NCI-H748 (cell line): ENCODE data around the gene ANKRD52.
"Not testable (repeated sequence)": the region's sequence is repeated elsewhere in the genome, so short reads cannot be mapped to it uniquely, and the experiment has no call there.

Experiments
- DNase-seq: peaks from one replicate; lab custom pipeline; 2025; ENCODE audit not compliant: unreplicated experiment; lab: John Stamatoyannopoulos, UW

The ANKRD52 gene

DNA sequence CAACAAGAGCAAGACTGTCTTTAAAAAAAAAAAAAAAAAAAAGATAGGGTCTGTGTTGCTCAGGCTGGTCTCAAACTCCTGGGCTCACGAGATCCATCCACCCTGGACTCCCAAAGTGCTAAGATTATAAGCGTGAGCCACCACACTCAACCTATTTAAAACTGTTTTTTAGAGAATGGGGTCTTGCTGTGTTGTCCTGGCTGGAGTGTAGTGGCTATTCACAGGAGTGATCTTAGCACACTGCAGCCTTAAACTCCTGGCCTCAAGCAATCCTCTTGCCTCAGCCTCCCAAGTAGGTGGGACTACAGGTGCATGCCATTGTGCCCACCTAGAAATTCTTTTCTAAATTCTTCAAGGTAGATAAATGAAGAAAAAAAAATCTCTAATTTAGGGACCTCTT lies 16.1 kb upstream of the ANKRD52 start:
- DNase-seq: no peak

DNA sequence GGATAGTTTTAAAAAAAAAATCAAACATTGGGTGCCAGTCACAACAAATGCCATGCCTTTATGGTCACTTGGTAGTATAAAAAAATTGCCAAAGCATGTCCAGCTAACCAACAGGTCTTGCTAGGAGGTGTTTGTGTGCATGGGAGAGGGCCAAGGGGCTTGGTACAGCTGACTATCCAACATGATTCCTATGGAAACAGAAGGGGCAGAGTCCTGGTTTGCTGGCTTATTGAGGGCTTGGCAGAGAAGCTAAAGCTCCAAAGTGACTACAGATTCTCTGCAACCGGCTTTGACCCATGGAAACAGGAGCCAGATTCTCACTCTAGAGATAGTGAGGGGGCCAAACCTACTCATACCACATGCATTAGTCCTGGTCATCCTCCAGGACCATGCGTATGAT lies 14.3 kb upstream of the ANKRD52 start:
- DNase-seq: not testable (repeated sequence)

DNA sequence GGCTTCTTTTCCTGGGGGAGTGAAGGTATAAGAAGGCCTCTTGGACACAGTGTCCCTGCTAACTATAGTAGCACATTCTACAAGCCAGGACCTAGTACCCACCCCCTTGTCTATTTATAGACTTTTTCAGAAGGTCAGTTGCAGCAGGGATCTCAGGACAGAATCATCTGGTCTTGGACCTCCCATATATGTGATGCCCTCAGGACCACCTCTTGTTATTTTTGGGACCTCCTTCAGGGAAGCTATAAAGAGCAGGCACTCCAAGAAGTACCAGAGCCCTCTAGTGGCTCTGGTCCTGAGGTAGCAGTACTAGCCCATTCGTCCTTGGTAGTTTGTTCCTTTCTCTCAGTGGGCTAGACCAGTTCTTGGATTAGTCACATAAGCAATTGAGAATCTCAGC lies 12.8 kb upstream of the ANKRD52 start:
- DNase-seq: peak; percentile 9

DNA sequence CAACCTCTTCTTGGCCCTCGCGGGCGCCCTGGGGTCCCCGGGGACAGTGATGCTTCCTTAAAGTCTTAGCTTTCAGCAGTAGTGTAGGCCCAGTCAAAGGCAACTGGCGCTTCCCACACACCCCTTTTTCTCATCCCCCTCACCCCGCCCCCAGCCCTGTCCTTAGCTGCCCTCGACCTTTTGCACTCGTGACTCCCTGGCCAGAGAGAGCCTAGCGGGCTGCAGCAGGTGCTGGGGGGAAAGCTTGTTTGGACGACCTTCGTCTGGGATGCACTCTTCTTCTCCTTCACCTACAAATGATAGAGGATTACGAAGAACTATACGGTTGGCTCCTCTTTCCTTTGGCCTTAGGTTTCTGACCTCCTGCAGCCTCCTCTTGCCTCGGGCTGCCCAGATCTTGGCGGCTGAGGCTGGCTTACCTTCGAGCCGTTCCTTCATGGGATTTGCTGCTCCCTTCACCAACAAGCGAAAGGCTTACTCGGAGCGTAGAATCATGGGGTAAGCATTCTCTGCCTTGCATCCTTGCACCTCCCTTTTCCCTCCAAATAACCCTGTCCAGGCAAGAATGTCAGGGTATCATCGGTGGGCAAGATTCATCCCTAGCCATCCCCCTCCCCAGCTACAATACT lies 9.4 kb upstream of the ANKRD52 start:
- peak; percentile 29 for DNase-seq

DNA sequence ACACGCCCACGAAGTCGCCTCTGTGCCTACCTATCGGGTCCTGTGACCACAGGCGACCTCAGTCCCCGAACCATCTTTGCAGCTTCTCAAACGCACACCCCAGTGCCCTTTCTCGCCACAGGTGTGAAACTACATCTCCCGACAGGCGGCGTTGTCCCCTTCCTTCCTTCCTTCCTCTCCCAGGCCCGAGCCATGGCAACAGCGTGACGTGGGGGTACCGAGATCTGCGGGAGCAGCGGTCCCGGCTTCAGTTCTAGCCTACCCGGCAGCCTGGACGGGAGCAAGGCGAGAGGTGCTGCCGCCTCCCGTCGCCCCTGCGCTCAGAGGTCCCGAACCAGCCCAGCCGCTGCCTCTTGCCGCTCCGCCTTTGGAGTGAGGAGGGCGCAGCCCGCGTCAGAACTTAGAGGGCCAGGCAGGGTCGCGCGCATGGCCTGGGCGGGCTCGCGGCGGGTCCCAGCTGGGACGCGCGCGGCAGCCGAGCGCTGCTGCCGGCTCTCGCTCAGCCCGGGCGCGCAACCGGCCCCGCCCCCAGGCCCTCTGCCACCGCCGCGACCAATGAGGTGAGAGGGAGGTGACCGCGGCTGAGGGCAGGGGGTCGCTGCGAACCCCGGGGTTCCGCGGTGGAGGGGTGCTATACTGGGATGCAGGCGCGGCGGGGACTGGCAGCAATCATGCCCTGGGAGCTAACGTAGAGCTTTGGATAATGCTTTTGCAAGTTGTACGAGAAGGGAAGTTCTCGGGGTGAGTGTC lies 8.7 kb upstream of the ANKRD52 start, which contains the start of gene COQ10A:
COQ10A (plus strand) TSS at position 250 of the 750 bp plus-strand sequence; CDS start at position 427, 177 bp downstream.
- DNase-seq: peak; percentile 93

DNA sequence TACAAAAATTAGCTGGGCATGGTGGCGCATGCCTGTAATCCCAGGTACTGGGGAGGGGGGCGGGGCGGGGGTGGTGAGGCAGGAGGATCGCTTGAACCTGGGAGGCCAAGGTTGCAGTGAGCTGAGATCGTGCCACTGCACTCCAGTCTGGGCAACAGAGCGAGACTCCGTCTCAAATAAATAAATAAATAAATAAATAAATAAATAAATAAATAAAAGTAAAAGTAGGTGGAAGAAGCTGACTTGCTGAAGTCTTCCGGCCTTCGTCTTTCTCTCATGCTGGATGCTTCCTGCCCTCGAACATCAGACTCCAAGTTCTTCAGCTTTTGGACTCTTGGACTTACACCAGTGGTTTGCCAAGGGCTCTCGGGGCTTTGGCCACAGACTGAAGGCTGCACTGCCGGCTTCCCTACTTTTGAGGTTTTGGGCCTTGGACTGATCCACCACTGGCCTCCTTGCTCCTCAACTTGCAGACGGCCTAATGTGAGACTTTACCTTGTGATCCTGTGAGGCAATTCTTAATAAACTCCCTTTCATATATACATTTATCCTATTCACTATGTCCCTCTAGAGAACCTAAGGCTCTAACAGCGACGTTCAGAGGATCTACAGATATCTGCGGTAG lies 8.0 kb upstream of the ANKRD52 start:
- DNase-seq: not testable (repeated sequence)

DNA sequence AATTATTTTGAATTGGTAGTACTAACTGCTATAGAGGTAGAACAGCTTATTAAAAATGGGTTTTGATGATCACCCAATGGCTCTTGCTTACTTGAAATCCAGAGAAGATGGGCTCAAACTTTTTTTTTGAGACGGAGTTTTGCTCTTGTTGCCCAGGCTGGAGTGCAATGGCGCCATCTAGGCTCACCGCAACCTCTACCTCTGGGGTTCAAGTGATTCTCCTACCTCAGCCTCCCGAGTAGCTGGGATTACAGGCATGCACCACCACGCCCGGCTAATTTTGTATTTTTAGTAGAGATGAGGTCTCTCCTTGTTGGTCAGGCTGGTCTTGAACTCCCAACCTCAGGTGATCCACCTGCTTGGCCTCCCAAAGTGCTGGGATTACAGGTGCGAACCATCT lies 4.8 kb upstream of the ANKRD52 start:
- not testable (repeated sequence) for DNase-seq

DNA sequence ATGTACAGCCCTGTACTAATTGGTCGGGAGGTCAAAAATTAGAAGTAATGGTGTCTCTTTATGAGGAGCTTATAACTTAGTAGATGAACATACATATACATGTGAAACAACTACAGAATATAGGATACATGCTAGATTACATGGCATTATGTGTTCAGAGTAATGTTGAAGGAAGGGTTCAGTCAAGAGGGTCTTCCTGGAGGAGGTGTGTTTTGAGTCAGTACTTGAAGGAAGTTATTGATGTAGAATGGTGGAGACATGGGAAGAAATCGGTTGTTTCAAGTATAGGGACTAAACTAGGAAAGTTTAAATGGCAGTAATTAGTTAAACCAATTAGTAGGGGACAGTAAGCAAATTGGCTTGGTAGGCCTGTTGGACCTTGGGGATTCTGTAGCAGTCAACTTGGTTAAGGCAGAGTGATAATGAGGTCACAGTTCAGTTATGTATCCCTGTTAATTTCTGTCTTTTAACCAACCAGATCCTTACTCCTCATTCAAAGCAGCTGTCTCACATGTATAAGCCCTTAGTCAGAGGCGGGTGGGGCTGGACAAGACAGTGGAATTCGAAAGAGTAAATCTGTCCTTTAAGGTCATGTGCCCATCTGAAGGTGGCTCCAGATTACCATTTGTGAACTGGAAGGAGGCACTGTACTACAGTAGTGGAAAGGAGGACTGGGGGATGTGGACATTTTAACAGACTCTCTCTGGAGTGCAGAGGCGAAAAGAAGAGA lies 3.5 kb upstream of the ANKRD52 start:
- DNase-seq: no peak

DNA sequence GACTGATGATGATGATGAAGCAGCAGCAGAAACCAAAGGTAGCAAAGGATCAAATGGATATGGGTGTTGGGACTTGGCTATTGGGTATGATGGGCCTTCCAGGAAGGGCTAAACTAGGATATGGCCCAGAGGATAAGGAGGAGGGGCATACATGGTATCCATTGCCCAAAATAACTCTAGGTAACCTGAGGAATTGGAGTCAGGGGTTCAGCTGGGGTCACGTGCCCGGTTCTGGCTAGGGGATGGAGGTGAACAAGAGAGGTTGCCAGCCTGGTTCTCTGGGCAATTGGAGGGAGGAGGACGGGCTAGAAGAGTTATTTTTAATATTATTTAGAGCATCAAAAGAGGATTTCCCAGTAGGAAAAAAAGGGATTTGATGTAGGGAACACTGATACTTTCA lies 2.7 kb upstream of the ANKRD52 start:
- DNase-seq: no peak

DNA sequence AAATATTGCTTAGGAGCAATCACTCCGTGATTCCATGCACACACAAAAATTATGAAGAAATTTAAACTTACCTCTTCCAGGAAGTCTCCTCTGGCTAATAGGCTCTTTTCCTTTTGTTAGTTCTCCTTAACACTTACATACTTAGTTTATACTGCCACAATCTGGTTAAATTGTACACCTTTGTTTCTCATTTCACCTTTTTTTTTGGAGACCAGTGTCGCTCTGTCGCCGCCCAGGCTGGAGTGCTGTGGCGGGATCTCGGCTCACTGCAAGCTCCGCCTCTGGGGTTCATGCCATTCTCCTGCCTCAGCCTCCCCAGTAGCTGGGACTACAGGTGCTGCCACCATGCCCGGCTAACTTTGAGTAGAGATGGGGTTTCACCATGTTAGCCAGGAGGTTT lies 2.2 kb upstream of the ANKRD52 start:
- no peak for DNase-seq

DNA sequence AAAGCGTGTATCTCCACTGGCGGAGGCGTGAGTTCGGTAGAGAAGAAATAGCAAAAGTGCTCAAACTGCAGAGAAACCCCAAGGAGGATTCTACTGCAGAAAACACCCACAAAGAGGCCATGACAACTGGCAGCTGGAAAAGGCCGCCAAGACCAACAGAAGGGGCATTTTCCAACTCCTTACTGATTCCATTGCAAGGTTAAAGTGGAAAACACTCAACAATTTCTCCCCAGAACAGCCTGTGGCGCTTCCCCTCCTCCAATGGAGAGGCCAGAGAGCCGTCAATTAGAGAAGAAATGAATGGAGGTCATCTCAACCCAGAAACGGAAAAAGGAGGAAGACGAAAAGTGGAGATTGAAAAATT lies 618 bp upstream of the ANKRD52 start:
- DNase-seq: no peak

DNA sequence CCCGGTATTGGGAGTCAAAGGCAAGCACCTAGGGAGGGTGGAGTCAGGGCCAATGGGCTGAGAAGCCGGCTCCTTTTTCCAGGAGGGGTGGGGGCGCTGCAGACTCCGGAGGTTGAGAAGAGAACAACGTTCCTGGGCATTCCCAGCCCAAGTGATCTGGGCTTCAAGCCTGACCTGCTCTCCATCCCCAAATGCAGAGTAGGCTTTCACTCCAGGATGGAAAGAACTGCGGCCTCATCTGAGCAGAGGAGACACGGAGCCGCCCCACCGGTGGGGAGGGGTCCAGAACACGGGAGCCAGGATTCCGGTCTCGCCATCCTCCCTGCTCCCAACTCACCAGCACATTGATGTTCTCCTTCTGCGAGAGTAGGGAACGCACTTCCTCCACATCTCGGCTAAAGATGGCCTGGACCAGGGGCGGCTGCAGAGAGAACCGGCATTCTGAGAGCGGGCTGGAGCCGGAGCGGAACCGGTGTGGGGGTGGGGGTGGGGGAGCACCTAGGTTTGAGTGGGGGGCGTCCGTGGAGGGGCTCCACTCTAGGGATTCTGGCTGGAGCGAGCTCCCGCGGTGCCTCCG lies 605 bp downstream of the ANKRD52 start:
- DNase-seq: peak; percentile 66

DNA sequence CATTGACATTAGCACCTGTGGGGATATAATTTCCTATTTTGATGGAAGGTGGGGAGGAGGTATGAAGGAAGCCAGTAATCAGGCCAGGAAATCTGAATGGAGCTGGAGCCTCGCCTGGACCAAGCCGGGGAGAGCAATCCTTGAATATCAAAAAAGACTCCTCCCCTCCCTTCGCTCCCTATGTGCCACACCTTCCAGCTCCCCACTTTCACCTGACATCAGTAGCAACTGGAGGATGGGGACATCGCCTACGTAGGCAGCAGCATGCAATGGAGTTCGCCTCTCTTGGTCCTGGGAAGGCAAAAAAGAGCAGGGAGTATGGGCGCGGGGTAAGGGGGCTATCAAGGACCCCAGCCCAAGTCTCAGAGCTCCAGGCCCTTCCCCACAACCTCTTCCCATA lies 1.1 kb downstream of the ANKRD52 start:
- DNase-seq: no peak

DNA sequence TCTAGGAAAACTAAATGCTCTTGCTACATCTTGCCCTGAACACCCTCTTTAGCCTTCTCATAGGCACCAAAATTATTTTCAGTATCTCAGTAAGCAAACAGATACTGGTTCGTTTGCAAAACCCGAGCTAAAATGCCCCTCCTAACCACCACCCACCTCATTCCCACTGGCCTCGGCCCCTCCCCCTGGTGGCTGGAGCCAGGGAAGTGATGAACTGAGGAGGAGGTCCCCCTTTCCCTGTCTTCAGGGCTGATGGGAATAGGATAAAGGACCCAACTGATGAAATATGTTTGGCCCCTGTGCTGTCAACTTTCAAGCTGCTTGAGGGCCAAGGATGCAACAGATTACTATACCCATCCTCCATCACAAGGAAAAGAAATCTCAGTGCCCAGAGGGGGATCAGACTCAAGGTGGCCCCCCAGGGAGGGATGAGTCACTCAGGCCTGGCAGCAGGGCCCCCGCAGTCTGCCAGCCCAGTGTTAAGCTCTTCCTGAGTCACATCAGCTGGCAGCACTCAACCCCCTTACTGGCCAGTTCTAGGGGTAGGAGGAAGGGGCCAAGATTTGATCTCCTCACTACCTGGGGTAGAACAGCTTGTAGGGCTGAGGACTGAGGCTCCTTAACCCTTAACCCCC lies 1.7 kb downstream of the ANKRD52 start:
- no peak for DNase-seq

DNA sequence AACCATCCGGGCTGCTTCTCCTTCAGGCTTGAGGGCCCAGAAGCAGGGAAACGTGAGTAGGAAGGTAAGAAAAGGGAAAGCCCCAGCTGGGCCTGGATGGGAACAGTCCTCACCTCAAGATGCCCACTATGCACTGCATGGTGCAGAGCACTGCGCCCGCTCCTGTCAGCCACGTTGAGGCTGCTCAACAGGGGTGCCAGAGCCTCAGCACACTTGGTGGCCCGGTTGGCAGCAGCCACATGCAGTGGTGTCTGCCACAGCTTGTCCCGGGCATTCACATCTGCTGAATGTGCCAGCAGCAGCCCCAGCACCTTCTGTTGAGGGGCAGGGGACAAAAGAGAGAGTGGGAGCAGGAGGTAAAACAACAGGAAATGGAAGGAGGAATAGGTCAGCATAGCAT lies 2.5 kb downstream of the ANKRD52 start:
- no peak for DNase-seq

DNA sequence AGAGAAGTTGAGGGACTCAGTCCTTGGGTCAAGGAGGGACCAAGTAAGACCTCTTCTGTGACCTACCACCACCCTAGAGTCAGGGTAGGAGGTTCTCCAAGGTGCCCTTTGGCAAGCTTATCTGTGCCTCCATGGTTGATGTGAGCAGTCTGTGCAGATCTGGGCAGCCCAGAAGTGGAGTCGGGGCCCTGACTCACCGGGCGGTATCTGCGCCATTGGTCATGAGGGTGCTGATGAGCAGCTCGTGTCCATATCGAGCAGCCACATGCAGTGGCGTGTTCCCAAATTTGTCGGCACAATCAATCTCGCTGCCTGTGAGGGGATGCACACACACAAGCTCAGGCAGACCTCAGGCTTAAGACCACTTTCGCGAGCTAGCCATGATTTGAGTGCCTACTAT lies 5.1 kb downstream of the ANKRD52 start:
- no peak for DNase-seq

DNA sequence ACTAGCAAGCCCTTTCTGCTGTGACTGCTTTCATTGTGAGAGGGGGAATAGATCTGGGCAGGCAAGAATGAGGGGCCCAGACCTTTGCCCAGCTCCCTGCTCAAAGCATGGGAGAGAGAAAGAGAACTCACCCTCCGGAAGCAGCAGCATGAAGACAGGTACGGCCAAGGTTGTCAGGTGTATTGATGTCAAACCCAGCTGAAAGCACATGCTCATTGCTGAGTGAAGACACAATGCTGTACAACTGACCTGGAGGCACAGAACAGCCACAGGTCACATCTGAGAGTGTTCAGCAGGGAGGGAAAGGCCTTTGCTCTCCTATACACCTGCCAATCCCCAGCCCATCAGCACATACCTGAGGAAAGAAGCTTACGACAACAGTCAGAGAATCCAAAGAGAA lies 5.5 kb downstream of the ANKRD52 start:
- DNase-seq: no peak

DNA sequence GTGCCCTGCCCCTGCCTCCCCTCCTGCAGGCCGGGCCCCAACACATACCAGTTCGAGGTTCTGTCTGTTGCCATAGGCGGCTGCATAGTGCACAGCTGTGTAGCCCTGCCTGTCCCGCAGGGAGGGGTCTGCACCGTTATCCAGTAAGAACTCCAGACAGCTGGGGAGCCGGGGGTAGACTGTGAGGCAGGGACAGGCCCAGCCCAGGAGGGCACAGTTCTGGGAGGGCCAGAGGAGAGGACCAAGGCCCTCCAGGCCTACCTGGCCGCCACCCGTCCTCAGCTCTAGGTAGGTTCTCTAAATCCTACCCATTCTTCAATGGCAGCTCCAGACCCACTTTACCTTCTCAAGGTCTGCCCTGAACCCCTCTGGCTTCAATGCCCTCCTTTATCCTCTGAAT lies 9.5 kb downstream of the ANKRD52 start:
- no peak for DNase-seq

DNA sequence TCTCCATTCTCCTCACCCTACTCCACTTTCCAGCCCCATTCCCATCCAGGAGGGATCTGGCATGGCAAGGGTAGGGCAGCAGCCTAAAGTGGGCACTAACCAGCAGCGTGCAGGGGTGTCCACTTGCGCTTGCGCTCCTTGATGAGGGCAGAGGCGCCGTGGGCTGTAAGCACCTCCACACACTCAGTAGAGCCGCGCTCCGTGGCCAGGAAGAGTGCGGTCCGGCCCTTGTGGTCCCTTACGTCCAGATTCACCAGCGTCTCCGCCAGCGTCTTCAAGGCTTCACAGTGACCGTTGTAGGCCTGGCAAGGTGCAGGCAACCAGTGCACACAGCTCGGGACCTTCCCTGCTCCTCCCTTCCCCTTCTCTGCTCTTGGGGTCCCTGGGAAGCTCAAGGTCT lies 10.3 kb downstream of the ANKRD52 start:
- DNase-seq: no peak

DNA sequence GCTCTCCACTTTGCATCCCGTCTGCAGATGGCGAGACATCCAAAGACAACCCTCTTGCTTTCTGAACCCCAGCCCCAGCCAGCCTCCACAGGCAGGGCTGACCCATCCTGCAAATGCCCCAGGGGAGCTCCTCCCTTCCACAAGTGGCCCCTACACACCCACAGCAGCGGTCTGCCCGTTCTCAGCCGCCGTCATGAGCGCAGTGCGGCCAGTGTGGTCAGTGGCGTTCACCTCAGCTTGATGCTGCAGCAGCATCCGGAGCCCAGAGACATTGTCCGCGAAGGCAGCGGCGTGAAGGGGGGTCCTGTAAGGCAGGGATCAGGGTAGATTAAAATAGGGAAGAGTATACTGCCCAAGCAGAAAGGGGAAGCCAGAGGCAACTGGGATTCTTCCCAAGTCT lies 13.7 kb downstream of the ANKRD52 start:
- DNase-seq: no peak

DNA sequence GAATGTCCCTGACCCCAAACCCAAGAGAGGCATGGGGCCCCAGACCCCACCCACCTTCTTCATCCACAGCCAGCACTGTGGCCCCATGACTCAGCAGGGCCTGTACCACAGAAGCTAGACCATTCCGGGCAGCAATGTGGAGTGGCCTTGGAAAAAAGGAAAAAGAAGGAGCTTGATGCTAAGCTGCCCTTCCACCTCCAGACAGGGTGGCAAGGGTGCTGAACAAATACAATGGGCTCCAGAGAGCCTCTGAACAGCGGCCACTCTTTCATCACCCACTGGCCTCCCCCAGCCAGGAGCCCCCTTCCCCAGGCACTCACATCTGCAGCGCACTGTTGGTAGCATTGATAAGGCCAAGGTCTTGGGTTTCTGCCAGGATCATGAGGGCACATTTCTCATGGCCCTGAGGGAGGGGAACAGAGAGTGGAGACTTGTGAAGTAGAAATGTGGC lies 14.4 kb downstream of the ANKRD52 start:
- no peak for DNase-seq
